ENCODE data around the gene IRX6. TPM values are rescaled to one million over a fixed set of nuclear protein-coding genes. Genes with fewer than 3 reads are reported as not detected.

IRX6 gene
- total RNA-seq, 1 donor from 2014 or later: not detected

GRCh38 chr16:55376567-55377167, 52.7 kb downstream of the IRX6 start:
- Mint-ChIP-seq H3K4me3 (ENCODE audit: low read depth) (no peak overlapping the region), H3K27ac (no peak overlapping the region), H3K27me3 (ENCODE audit: low read depth) (peaks cover 14% of the 10 kb centered on the region), H3K9me3 (no peaks in the 10 kb centered on the region), H3K4me1 (ENCODE audit: low read depth) (no peaks in the 10 kb centered on the region), H3K36me3 (ENCODE audit: low read depth) (no peaks in the 10 kb centered on the region)
- intact Hi-C loops (cut with micrococcal nuclease): no loop called here
- no peak for DNase-seq (ENCODE audit: low spot score)

GRCh38 chr16:55377840-55378239, 53.8 kb downstream of the IRX6 start:
- no peaks in the 10 kb centered on the region for H3K36me3 Mint-ChIP-seq (ENCODE audit: low read depth)
- H3K4me3 Mint-ChIP-seq (ENCODE audit: low read depth): no peak overlapping the region
- H3K27ac Mint-ChIP-seq: no peak overlapping the region
- no peak for DNase-seq (ENCODE audit: low spot score)
- no peaks in the 10 kb centered on the region for H3K9me3 Mint-ChIP-seq
- peaks cover 3% of the 10 kb centered on the region for H3K27me3 Mint-ChIP-seq (ENCODE audit: low read depth)
- intact Hi-C loops (cut with micrococcal nuclease): no loop called here
- no peaks in the 10 kb centered on the region for H3K4me1 Mint-ChIP-seq (ENCODE audit: low read depth)

GRCh38 chr16:55378616-55379015, 54.6 kb downstream of the IRX6 start:
- no peaks in the 10 kb centered on the region for H3K4me1 Mint-ChIP-seq (ENCODE audit: low read depth)
- peaks cover 2% of the 10 kb centered on the region for H3K27me3 Mint-ChIP-seq (ENCODE audit: low read depth)
- H3K4me3 Mint-ChIP-seq (ENCODE audit: low read depth): no peak overlapping the region

GRCh38 chr16:55379371-55379770, 55.4 kb downstream of the IRX6 start:
- H3K9me3 Mint-ChIP-seq: no peaks in the 10 kb centered on the region
- H3K27me3 Mint-ChIP-seq (ENCODE audit: low read depth): peaks cover 2% of the 10 kb centered on the region
- intact Hi-C loops (cut with micrococcal nuclease): no loop called here

More at GRCh38 chr16:55378616-55379015, 54.6 kb downstream of the IRX6 start:
- Mint-ChIP-seq H3K27ac (no peak overlapping the region), H3K9me3 (no peaks in the 10 kb centered on the region), H3K36me3 (ENCODE audit: low read depth) (no peaks in the 10 kb centered on the region)
- no peak for DNase-seq (ENCODE audit: low spot score)
- intact Hi-C loops (cut with micrococcal nuclease): no loop called here

GRCh38 chr16:55379876-55380390, 55.9 kb downstream of the IRX6 start:
- H3K4me3 Mint-ChIP-seq (ENCODE audit: low read depth): no peak overlapping the region
- no peaks in the 10 kb centered on the region for H3K4me1 Mint-ChIP-seq (ENCODE audit: low read depth)
- no peaks in the 10 kb centered on the region for H3K36me3 Mint-ChIP-seq (ENCODE audit: low read depth)
- no peak for DNase-seq (ENCODE audit: low spot score)
- peaks cover 2% of the 10 kb centered on the region for H3K27me3 Mint-ChIP-seq (ENCODE audit: low read depth)
- intact Hi-C loops (cut with micrococcal nuclease): no loop called here
- no peaks in the 10 kb centered on the region for H3K9me3 Mint-ChIP-seq
- H3K27ac Mint-ChIP-seq: no peak overlapping the region

More at GRCh38 chr16:55379371-55379770, 55.4 kb downstream of the IRX6 start:
- H3K4me3 Mint-ChIP-seq (ENCODE audit: low read depth): no peak overlapping the region
- no peaks in the 10 kb centered on the region for H3K4me1 Mint-ChIP-seq (ENCODE audit: low read depth)
- no peaks in the 10 kb centered on the region for H3K36me3 Mint-ChIP-seq (ENCODE audit: low read depth)
- no peak overlapping the region for H3K27ac Mint-ChIP-seq
- DNase-seq (ENCODE audit: low spot score): no peak

Other genes starting within 250 kb of the IRX6 start
- 0.11 and 0.34 TPM in 2 replicates for gene MMP2, start 155.0 kb downstream of the IRX6 start, total RNA-seq
- 4.1 and 4.7 TPM in 2 replicates for gene LPCAT2, start 184.9 kb downstream of the IRX6 start, total RNA-seq
- not detected in 2 replicates for gene CAPNS2, start 242.5 kb downstream of the IRX6 start, total RNA-seq